GOT3 (cell line): Measurements from ENCODE around the gene FAM161A.
"Not testable (repeated sequence)": the region's sequence is repeated elsewhere in the genome, so short reads cannot be mapped to it uniquely, and the experiment has no call there.

Experiments used
- DNase-seq: peaks from one replicate; lab custom pipeline; 2025; ENCODE audit warnings: mixed read lengths; lab: John Stamatoyannopoulos, UW

FAM161A gene

DNA sequence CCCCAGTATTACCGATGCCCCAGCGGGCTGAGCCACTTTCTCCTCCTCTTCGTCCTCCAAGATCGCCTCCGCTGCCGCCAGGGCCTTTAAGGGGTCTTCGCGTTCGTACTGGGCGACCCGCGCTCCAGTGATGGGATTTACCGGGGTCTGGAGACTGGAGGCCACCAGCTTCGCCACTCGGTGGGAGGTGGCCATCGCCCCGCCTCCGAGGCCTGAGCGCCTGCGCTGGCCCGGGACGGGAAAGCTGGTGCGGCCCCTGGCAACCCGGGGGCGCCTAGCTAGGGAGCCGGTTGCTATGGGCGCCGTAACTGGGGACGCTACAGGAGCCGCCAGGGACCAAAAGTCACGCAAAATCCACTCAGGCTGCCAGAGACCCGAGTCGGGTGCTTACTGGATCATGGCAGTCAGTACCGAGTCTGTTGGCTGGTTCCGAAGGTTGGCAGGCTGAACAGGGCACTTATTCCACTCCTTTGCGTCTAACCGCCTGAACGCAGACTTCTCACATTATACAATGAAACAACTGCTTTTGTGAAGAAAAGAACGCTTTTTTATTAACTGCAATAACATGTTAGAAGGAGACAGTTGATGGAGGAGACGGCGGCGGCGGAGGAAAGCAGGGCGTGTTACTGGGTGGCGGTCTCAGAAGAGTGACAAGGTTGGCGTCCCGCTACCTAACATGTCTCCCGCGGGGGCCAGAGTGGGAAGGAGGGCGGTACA lies at the start of gene FAM161A:
TSS of gene FAM161A (minus strand) at position 214 of the 717 bp plus-strand sequence. CDS start at position 195, 19 bp downstream.
- peak; percentile 75 for DNase-seq

DNA sequence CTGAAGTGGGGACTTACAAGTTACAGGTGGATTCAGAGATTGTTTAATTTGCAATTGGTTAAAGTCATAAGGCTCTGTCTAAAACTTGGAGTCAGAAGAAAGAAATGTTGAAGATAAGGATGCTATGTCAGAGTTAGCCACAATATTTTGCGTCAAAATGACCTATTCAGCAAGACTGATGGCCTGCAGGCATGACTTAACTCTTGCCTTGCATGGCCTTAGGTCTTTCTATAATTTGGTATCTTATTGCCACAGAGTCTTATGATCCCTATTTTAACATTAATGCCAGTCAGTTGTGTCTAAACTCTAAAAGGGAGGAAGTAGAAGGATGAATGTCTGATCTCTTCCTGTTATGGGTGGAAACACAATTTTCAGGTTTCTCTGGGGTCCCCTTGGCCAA lies 46.4 kb upstream of the FAM161A start:
- no peak for DNase-seq

- DNase-seq = no peak
Observed at GRCh38 chr2:61898810-61899209, 45.0 kb upstream of the FAM161A start.

DNA sequence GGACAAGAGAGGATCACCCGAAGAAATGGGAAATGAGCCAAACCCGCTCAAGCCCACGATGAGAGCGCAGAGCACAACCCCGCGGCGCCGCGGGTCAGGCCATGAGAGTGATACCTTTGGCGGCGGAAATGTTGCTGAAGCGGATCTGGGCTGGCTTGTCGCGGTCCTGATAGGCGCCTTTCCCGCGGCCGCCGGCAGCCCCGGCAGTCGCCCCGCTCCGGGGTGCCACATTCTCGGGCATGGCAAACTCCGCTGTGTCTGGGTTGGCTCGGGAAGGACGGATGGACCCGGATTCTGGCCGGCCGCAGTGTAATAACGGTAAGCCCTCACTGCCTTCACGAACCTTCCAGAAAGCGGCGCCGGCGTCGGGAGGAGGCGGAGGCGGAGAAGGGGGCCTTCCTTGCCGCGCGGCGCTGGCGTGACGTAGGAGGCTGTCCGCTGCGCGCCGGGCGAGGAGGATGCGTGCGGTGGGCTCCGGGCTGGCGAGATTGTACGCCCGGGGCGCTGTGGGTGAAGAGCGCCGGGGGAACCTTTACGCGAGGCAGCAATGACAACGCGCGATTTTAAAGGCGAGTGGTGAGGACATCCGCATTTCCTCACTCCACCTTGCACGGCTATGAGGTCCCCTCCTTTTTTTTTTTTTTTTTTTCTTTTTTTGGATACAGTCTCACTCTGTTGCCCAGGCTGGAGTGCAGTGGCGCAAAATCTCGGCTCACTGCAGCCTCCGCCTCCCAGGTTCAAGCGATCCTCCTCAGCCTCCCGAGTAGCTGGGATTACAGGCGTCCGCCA lies 34.6 kb upstream of the FAM161A start, which contains the start of gene CCT4:
TSS of gene CCT4 (minus strand) at position 390 of the 789 bp plus-strand sequence. CDS start at position 241, 149 bp downstream.
- DNase-seq = peak; percentile 73

DNA sequence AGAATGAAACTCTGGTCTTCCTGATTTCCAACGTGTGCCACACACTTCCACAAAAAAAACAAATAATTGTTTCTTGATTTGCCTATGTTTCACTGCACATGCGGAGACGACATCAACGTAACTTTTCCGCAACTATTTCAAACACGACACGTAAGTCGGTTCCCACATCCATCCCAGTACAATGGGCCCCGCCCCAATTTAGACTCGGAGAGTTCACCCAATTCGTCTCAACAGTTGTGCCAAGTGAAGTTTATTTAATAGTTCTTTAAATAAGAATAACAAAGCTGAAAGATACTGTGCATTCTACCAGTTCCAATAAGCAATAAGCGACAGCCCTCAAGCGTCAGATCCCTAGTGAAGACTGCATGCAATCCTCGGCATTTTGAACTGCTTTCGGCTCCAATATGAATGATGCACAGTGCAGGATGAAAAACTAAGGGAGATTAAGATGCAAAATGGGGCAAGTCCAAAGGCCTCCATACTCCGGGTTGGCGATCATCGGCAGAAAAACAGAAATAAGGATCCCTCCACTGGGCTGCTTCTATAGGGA lies 33.9 kb upstream of the FAM161A start:
- no peak for DNase-seq

- no peak for DNase-seq
Observed at GRCh38 chr2:61885896-61886603, 32.2 kb upstream of the FAM161A start.

- DNase-seq = no peak
Observed at GRCh38 chr2:61882850-61883249, 29.0 kb upstream of the FAM161A start.

- DNase-seq = not testable (repeated sequence)
Observed at GRCh38 chr2:61879351-61879750, 25.5 kb upstream of the FAM161A start.

DNA sequence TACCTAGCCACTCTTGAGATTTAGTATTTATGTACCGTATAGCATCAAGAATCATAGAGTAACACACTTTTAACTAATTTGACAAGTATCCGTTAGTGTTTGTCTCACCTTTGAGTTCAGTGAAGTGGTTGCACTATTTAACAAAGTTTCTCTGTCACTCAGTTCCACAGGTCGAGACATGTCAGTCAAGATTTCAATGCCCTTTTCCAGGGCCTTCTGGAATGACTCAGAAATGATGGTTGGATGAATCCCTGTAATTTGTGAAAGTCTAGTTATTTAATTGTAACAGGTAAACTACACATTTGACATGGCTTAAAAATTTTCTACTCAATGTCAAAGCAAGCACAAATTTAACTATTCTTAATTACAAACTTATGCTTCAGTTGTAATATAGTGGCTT lies 24.9 kb upstream of the FAM161A start:
- no peak for DNase-seq

DNA sequence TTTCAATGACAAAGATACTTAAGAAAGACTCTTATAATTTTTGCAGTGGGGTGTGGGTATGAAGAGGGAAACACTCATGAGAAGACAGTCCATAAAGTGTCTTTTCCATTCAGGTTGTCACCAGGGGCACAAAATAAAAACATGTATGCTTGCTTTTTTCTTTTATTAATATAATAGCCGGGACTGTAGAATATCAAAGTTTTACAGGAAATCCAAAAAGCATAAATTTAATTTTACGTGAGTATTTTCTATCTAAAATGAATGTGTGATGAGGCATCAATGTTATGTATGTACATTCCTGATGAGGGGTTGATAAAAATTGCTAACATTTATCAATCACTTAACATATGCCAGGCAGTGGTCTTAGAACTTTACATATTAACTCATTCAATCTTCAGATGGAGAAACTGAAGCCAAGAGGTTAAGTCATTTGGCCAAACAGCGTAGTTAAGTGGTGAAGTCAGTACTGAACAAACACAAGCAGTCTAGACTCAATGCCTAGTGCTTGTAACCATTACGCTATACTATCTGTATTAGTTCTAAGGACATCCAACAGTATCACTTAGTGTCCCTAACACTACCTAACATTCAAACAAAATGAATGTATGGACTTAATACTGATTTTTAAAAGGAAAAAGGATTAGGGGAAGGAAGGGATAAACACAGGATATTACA lies 23.8 kb upstream of the FAM161A start:
- no peak for DNase-seq

DNA sequence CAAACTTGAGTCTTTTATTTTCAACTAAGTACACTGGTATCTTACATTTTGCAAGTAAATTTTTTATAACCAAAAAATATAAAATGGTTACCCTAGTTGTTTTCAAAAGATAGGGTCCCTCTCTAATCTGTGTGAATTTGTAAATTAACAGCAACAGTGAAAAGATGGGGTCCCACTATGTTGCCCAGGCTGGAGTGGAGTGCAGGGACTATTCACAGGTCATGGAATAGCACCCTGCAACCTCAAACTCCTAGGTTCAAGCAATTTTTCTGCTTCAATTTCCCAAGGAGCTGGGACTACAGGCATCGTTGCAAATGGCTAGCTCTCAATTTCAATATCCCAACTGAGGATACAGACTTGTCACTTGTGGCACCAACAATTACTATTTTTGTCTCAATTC lies 22.5 kb upstream of the FAM161A start:
- DNase-seq = no peak

- not testable (repeated sequence) for DNase-seq
Observed at GRCh38 chr2:61866482-61867089, 12.7 kb upstream of the FAM161A start.

DNA sequence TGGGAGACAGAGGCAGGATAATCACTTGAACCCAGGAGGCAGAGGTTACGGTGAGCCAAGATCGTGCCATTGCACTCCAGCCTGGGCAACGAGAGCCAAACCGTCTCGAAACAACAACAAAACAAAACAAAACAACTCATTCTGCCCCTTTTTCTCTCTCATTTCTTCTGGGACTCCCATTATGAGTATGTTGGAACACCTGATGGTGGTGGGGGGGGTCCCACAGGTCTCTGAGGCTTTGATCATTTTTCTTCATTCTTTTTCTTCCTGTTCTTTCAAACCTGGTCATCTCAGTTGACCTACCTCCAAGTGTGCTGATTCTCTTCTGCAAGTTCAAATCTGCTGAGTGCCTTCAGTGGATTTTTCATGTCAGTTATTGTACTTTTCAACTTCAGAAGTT lies 8.2 kb upstream of the FAM161A start:
- no peak for DNase-seq

GRCh38 chr2:61857224-61857623 lies 3.4 kb upstream of the FAM161A start:
- DNase-seq = no peak

- DNase-seq = no peak
Observed at GRCh38 chr2:61855318-61855613, 1.4 kb upstream of the FAM161A start.

GRCh38 chr2:61854564-61855317 lies 881 bp upstream of the FAM161A start:
- DNase-seq = no peak

DNA sequence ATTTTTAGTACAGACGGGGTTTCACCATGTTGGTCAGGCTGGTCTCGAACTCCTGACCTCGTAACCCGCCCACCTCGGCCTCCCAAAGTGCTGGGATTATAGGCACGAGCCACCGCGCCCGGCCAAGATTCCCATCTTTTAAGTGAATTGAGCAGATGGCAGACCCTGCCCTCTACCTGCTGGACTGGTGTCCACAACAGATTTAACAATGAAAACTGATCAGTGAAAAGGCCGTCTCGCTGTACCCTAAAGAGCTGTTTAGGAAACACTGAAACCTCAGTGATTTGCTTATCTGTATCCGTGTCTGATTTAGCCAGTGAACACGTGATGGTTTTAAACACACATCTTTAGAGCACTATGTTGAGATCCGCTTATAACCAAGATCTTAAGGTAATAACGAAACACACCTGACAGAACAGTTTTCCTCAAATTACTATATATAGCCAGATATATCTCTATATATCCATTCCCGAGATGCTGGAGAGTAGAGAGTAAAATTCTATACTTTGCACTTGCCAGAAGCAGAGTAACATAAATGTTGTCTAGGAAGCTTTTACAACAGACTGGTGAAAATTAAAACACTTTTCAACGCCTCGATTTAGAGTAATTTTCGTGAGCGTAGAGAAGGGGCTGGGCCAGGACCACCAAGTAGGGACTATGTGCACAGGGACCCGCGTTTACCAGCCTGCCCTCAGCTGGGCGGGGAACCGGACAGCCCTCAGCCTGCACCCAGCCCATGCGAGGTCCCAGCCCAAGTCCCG lies 594 bp downstream of the FAM161A start:
- no peak for DNase-seq

DNA sequence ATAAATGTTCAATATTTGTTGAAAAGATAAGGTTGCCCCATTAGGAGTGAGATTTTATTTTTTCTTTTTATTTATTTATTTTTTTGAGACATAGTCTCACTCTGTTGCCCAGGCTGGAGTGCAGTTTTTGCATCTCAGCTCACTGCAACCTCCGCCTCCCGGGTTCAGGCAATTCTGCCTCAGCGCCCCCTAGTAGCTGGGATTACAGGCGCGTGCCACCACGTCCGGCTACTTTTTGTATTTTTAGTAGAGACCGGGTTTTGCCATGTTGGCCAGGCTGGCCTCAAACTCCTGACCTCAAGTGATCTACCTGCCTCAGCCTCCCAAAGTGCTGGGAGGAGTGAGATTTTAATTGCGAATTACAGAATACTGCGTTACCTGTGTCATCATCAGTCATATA lies 2.6 kb downstream of the FAM161A start:
- not testable (repeated sequence) for DNase-seq

GRCh38 chr2:61845320-61845719 lies 8.5 kb downstream of the FAM161A start:
- DNase-seq = no peak

DNA sequence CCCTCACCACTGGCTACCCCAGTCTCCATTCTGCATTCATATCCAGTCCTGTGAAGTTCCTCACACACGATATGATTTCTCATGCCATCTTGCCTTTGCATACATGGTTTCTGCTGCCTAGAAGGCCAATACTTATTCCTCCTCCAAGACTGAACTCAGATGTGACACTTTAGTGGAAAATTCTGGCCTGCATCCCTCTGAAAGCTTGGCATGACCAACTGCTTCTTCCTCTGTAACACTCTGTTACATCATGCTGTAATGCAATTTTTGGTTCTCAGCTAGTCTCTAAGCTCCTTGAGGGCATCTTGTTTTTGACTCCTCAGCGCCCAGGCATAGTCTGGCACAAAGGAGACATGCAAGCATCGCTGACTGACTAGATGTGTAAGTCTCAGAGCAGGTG lies 12.6 kb downstream of the FAM161A start:
- DNase-seq = no peak
